Measurements from ENCODE around the gene POU1F1.

DNA sequence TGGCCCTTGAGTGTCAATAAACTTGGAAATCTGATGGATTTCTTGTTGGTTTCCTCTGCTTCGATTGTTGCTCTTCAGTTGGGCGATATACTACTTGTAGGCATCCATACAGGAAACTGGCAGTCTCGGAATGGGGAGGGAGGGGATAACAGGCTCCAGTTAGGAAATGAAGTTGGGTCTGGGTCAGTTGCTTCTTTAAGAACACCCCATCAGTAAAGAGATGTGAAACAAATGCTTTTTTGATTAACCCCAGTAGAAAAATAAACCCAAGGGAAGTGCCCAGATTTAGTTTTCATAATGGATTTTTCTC, 48.6 kb downstream of the POU1F1 start:
- TF ChIP-seq GATA2 (IDR thresholded peaks at IDR 0.05; ENCODE audit: low read depth, low read length) (no peak), GATA3 (IDR thresholded peaks at IDR 0.05; ENCODE audit: low read depth, low read length) (no peak)
